Cardiac muscle cell (in vitro differentiated cells and primary cell): ENCODE measurements around the gene THBS2. TPM values are rescaled to one million over a fixed set of nuclear protein-coding genes. Genes with fewer than 3 reads are reported as not detected.
A peak's percentile ranks its signal among the peaks of the same experiment; 100 is the strongest.

Experiments
- DNase-seq, 2 donors: peaks; one replicate each; pipeline versions ENCODE4 v3.0.0 to v3.0.0-alpha.2; 2010 to 2017; ENCODE audit warnings: low read depth in 1 of 2, low spot score in 1 of 2
- H3K27ac ChIP-seq: fragments of 200-600 bp; sonication (generic); 2 replicates; pipeline ENCODE4 v1.5.1; 2016
- H3K27me3 ChIP-seq: fragments of 200-600 bp; sonication (generic); 2 replicates; pipeline ENCODE4 v1.6.0; 2016; ENCODE audit warnings: control low read depth
- H3K36me3 ChIP-seq: fragments of 200-600 bp; sonication (generic); 2 replicates; pipeline ENCODE4 v1.5.1; 2016; ENCODE audit warnings: control low read depth
- H3K4me1 ChIP-seq: fragments of 200-600 bp; sonication (generic); 2 replicates; pipeline ENCODE4 v1.8.1; 2017; ENCODE audit warnings: low read depth, mild to moderate bottlenecking, mixed run types
- H3K4me3 ChIP-seq: fragments of 200-600 bp; sonication (generic); 2 replicates; pipeline ENCODE4 v1.5.1; 2016; ENCODE audit warnings: mild to moderate bottlenecking
- H3K9me3 ChIP-seq: fragments of 200-600 bp; sonication (generic); 2 replicates; pipeline ENCODE4 v1.5.1; 2017; ENCODE audit warnings: low read depth, mild to moderate bottlenecking, control low read depth
- polyA plus RNA-seq: library from polyadenylated mRNA; unstranded; fragments of >200 nt; fragmentation: Nextera tagmentation; extraction: Ambion mirVana; gene quantifications from 2 replicates; pipeline ENCODE4 v1.2.1, GENCODE V29; 2016
- total RNA-seq: library from RNA; depleted of rRNA; stranded (reverse); fragments of >200 nt; gene quantifications from 2 replicates; pipeline ENCODE4 v1.2.3, GENCODE V29; 2016
- TF ChIP-seq, protein P1 (sequence below): IDR thresholded peaks from 2 replicates; pipeline ENCODE4 v1.5.1; 2012; ENCODE audit warnings: low read depth, mild to moderate bottlenecking, low read length

Gene THBS2
- total and polyA plus RNA-seq, 2 experiments from 2014 or later, result 0.06 to 0.10 TPM

DNA sequence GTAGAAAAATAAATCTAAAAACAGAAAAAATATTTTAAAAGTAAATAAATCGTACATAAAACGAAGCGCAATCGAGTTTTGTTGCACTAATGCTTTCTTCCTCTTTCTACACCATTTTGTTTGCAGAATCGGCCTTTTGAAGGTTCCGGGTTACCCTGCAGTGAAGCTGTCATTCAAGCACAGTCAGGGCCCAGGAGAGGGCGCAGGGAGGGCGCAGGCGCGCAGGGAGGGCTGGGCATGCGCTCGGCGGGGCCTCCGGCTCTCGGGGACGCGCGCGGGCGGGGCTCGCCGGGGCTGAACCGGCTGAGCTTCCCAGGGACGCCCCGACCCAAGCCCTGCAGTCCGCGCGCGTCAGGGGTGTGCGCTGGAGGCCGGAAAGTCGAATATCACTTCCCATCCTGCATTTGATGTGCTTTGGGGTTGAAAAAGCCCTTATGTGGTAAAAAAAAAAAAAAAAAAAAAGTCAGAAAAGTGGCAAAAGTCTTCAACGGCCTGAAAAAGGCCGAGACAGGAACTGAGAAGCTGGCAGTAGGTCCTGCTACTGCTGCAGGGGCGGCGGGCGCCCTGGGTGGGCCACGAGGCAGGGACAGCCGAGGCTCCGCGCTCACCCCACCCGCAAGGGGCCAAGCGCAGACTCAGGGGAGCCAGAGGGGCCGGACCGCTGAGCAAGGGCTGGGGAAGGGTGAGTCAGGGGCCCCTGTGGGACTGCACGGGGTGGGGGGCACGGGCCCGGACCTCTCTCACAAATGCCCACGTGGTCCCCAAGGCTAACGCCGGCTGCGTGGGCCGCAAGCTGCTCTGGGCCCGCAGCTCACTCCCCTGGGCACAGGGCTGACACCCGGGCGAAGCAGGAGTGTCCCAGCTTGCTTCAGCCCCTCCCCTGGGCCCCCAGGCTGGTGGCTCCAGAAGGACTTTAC is 40.5 kb downstream of the THBS2 start:
- peak; percentile 91 to 95 for DNase-seq
- peak overlapping the region; percentile 26 for H3K4me3 ChIP-seq
- H3K4me1 ChIP-seq, result peaks cover 3% of the 10 kb centered on the region
- H3K9me3 ChIP-seq, result no peaks in the 10 kb centered on the region
- H3K27ac ChIP-seq, result no peak overlapping the region
- no peaks in the 10 kb centered on the region for H3K27me3 ChIP-seq
- TF ChIP-seq, protein P1, sequence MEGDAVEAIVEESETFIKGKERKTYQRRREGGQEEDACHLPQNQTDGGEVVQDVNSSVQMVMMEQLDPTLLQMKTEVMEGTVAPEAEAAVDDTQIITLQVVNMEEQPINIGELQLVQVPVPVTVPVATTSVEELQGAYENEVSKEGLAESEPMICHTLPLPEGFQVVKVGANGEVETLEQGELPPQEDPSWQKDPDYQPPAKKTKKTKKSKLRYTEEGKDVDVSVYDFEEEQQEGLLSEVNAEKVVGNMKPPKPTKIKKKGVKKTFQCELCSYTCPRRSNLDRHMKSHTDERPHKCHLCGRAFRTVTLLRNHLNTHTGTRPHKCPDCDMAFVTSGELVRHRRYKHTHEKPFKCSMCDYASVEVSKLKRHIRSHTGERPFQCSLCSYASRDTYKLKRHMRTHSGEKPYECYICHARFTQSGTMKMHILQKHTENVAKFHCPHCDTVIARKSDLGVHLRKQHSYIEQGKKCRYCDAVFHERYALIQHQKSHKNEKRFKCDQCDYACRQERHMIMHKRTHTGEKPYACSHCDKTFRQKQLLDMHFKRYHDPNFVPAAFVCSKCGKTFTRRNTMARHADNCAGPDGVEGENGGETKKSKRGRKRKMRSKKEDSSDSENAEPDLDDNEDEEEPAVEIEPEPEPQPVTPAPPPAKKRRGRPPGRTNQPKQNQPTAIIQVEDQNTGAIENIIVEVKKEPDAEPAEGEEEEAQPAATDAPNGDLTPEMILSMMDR, result peak; percentile 37
- H3K36me3 ChIP-seq, result no peaks in the 10 kb centered on the region

DNA sequence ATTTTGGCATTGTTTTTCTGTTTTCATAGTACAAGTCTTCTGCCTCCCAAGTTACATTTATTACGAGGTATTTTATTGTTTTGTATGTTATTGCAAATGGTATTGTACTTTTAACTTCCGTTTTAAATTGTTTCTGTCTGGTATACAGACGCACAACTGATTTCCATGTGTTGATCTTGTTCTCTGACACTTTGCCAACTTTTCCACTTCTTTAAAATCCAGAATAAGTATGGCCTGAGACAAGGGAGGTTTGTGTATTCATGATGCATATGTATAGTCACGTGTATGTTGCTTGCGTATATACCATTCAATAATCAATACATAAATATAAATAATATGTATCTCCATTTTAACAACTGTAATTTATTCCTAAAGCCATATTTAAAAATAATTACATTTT is 41.2 kb downstream of the THBS2 start:
- H3K36me3 ChIP-seq, result no peaks in the 10 kb centered on the region
- no peak overlapping the region for H3K27ac ChIP-seq
- peak overlapping the region; percentile 26 for H3K4me3 ChIP-seq
- no peaks in the 10 kb centered on the region for H3K9me3 ChIP-seq
- H3K4me1 ChIP-seq, result peaks cover 3% of the 10 kb centered on the region
- DNase-seq, result peak in 1 of 2 donors; percentile 48
- TF ChIP-seq, protein P1, result no peak
- no peaks in the 10 kb centered on the region for H3K27me3 ChIP-seq

DNA sequence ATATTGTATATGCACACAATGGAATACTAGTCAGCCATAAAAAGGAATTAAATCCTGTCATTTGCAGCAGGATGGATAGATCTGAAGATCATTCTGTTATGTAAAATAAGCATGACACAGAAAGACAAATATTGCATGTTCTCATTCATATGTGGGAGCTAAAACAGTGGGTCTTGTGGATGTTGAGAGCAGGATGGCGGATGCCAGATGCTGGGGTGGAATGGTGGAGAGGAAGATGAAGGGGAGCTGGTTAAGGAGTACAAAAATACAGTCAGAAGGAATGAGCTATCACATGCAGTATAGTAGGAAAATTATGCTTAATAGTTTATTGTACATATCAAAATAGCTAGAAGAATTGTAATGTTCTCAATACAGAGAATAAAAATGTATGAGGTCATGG is 41.8 kb downstream of the THBS2 start:
- TF ChIP-seq, protein P1, result no peak
- no peaks in the 10 kb centered on the region for H3K27me3 ChIP-seq
- peaks cover 3% of the 10 kb centered on the region for H3K4me1 ChIP-seq
- no peak overlapping the region for H3K4me3 ChIP-seq
- H3K9me3 ChIP-seq, result no peaks in the 10 kb centered on the region
- DNase-seq, result no peak
- H3K27ac ChIP-seq, result no peak overlapping the region
- H3K36me3 ChIP-seq, result no peaks in the 10 kb centered on the region

DNA sequence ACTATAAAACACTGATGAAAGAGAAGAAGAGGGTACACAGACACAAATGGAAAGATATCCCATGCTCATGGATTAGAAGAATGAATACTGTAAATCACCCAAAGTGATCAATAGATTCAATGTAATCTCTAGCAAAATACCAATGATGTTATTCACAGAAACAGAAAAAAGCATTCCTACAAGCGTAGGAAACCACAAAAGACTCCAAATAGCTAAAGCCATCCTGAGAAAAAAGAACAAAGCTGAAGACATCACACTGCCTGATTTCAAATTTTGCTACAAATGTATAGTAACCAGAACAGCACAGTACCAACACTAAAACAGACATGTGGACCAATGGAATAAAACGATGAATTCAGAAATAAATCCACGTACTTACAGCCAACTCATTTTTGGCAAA is 43.0 kb downstream of the THBS2 start:
- no peak overlapping the region for H3K4me3 ChIP-seq
- peaks cover 3% of the 10 kb centered on the region for H3K4me1 ChIP-seq
- H3K27ac ChIP-seq, result no peak overlapping the region
- H3K9me3 ChIP-seq, result no peaks in the 10 kb centered on the region
- TF ChIP-seq, protein P1, result no peak
- no peak for DNase-seq
- H3K36me3 ChIP-seq, result no peaks in the 10 kb centered on the region
- H3K27me3 ChIP-seq, result no peaks in the 10 kb centered on the region

DNA sequence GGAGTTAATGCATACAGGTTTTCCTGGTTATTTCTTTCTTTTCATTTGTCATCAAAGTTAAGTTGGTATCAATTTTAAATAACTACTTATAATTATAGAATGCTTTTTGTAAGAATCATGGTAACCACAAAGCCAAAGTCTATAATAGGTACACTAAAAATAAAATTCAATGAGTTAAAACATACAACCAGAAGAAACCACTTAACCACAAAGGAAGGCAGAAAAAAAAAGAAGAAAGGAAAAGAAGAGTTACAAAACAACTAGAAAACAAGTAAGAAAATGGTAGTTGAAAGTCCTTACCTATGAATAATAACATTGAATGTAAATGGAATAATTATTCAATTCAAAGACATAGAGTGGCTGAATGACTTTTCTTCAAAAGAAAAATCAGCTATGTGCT is 45.6 kb downstream of the THBS2 start:
- no peaks in the 10 kb centered on the region for H3K27me3 ChIP-seq
- no peak overlapping the region for H3K27ac ChIP-seq
- DNase-seq, result no peak
- peaks cover 3% of the 10 kb centered on the region for H3K4me1 ChIP-seq
- TF ChIP-seq, protein P1, result no peak
- no peaks in the 10 kb centered on the region for H3K9me3 ChIP-seq
- H3K4me3 ChIP-seq, result no peak overlapping the region
- no peaks in the 10 kb centered on the region for H3K36me3 ChIP-seq
